HG03196 (cell line): ENCODE data around the gene IGF2BP3.
A peak's percentile ranks its signal among the peaks of the same experiment; 100 is the strongest.

Experiments
- ATAC-seq: cut with Tn5 transposase; IDR thresholded peaks from one replicate; pipeline ENCODE4 v1.9.1; 2021; ENCODE audit not compliant: unreplicated experiment

Gene IGF2BP3

GRCh38 chr7:23298885-23299769 is 171.2 kb downstream of the IGF2BP3 start, which contains the start of gene MALSU1:
Gene MALSU1, plus strand, starts transcription at chr7:23299339. Its CDS starts 14 bp downstream, at chr7:23299353.
- ATAC-seq = peak; percentile 99

GRCh38 chr7:23298141-23298881 is 172.0 kb downstream of the IGF2BP3 start:
- no peak for ATAC-seq

- ATAC-seq = no peak
These were observed 174.9 kb downstream of the IGF2BP3 start for GRCh38 chr7:23295401-23295697.

- ATAC-seq = no peak
These were observed 175.5 kb downstream of the IGF2BP3 start for GRCh38 chr7:23294549-23295400.

- ATAC-seq = no peak
These were observed 176.7 kb downstream of the IGF2BP3 start for GRCh38 chr7:23293500-23294073.

GRCh38 chr7:23292623-23293022 is 177.7 kb downstream of the IGF2BP3 start:
- no peak for ATAC-seq

GRCh38 chr7:23291957-23292560 is 178.2 kb downstream of the IGF2BP3 start:
- no peak for ATAC-seq

- ATAC-seq = no peak
These were observed 179.3 kb downstream of the IGF2BP3 start for GRCh38 chr7:23290993-23291392.

- no peak for ATAC-seq
These were observed 182.7 kb downstream of the IGF2BP3 start for GRCh38 chr7:23287612-23288011.

GRCh38 chr7:23285657-23286646 is 184.3 kb downstream of the IGF2BP3 start:
- ATAC-seq = no peak

GRCh38 chr7:23284871-23285270 is 185.4 kb downstream of the IGF2BP3 start:
- no peak for ATAC-seq

GRCh38 chr7:23283086-23283485 is 187.2 kb downstream of the IGF2BP3 start:
- ATAC-seq = no peak

- ATAC-seq = no peak
These were observed 190.3 kb downstream of the IGF2BP3 start for GRCh38 chr7:23279819-23280525.

- ATAC-seq = no peak
These were observed 192.8 kb downstream of the IGF2BP3 start for GRCh38 chr7:23277359-23277989.

- no peak for ATAC-seq
These were observed 193.3 kb downstream of the IGF2BP3 start for GRCh38 chr7:23276947-23277346.

GRCh38 chr7:23276376-23276775 is 193.9 kb downstream of the IGF2BP3 start:
- ATAC-seq = no peak

GRCh38 chr7:23275912-23276311 is 194.4 kb downstream of the IGF2BP3 start:
- no peak for ATAC-seq

GRCh38 chr7:23273141-23273599 is 197.1 kb downstream of the IGF2BP3 start:
- ATAC-seq = peak; percentile 93
